HFFc6 (cell line): ENCODE data around the gene SNRPA1. TPM values are rescaled to one million over a fixed set of nuclear protein-coding genes. Genes with fewer than 3 reads are reported as not detected.

ENCODE experiments used
- DNase-seq: peaks from one replicate; pipeline ENCODE4 v3.0.0-alpha.2; 2018
- H3K27ac Mint-ChIP-seq: 2 replicates; pipeline ENCODE4 v1.8.0; 2020; ENCODE audit warnings: mild to moderate bottlenecking, mixed read lengths
- H3K27me3 Mint-ChIP-seq: 2 replicates; pipeline ENCODE4 v1.8.0; 2021; ENCODE audit warnings: mild to moderate bottlenecking, moderate library complexity, mixed read lengths; ENCODE audit not compliant: insufficient read depth
- H3K36me3 Mint-ChIP-seq: 2 replicates; pipeline ENCODE4 v1.8.0; 2021; ENCODE audit warnings: low read depth, mixed read lengths
- H3K4me1 Mint-ChIP-seq: 2 replicates; pipeline ENCODE4 v1.8.0; 2020; ENCODE audit warnings: low read depth, mixed read lengths
- H3K4me3 Mint-ChIP-seq: 2 replicates; pipeline ENCODE4 v1.8.0; 2020; ENCODE audit warnings: mild to moderate bottlenecking, moderate library complexity, mixed read lengths
- H3K9me3 Mint-ChIP-seq: 2 replicates; pipeline ENCODE4 v1.8.0; 2020; ENCODE audit warnings: mild to moderate bottlenecking, mixed read lengths
- total RNA-seq, 6 experiments: library from RNA; stranded (reverse); fragmentation: NEBNext Ultra II Directional; extraction: Animal tissue kit (Norgen Biotek cat#: 25700); gene quantifications; 2 replicates in 1 of 6; 3 replicates in 5 of 6; pipeline ENCODE4 v1.2.3, GENCODE V29; 2021
- TF ChIP-seq, protein P1 (sequence below): fragments of 200-600 bp; sonication (generic); IDR thresholded peaks from 2 replicates; pipeline ENCODE4 v1.5.0; 2021; ENCODE audit warnings: antibody characterized with exemption, mild to moderate bottlenecking

SNRPA1 gene
- total RNA-seq, 6 experiments from 2014 or later, result 54.9 to 78.8 (median 64.5) TPM

DNA sequence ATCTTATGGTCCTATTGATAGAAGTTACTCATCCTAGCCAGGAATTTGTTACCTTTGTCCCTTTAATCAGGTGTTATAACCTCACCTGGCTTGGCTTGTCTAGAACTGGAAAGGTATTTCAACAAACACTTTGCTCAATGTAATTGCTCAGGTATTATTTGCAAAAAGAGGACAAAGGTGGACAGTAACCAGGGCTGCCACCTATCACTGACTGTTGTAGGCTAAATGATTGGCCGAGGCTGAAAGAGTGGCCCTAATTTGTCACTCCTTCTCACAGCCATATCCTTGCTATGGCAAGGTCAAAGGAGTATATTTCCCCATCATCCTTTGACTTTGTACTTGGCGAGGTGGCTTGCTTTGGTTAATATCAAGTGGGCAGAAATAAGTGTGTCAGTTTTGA, 15.0 kb downstream of the SNRPA1 start:
- no peaks in the 10 kb centered on the region; the same call in 1 of the 2 replicates for H3K27me3 Mint-ChIP-seq
- no peak overlapping the region for H3K4me3 Mint-ChIP-seq
- peaks cover 14% of the 10 kb centered on the region for H3K4me1 Mint-ChIP-seq
- H3K27ac Mint-ChIP-seq, result no peak overlapping the region
- no peak for DNase-seq
- TF ChIP-seq, protein P1, sequence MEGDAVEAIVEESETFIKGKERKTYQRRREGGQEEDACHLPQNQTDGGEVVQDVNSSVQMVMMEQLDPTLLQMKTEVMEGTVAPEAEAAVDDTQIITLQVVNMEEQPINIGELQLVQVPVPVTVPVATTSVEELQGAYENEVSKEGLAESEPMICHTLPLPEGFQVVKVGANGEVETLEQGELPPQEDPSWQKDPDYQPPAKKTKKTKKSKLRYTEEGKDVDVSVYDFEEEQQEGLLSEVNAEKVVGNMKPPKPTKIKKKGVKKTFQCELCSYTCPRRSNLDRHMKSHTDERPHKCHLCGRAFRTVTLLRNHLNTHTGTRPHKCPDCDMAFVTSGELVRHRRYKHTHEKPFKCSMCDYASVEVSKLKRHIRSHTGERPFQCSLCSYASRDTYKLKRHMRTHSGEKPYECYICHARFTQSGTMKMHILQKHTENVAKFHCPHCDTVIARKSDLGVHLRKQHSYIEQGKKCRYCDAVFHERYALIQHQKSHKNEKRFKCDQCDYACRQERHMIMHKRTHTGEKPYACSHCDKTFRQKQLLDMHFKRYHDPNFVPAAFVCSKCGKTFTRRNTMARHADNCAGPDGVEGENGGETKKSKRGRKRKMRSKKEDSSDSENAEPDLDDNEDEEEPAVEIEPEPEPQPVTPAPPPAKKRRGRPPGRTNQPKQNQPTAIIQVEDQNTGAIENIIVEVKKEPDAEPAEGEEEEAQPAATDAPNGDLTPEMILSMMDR, result no peak
- peaks cover 33% of the 10 kb centered on the region for H3K36me3 Mint-ChIP-seq
- H3K9me3 Mint-ChIP-seq, result no peaks in the 10 kb centered on the region

DNA sequence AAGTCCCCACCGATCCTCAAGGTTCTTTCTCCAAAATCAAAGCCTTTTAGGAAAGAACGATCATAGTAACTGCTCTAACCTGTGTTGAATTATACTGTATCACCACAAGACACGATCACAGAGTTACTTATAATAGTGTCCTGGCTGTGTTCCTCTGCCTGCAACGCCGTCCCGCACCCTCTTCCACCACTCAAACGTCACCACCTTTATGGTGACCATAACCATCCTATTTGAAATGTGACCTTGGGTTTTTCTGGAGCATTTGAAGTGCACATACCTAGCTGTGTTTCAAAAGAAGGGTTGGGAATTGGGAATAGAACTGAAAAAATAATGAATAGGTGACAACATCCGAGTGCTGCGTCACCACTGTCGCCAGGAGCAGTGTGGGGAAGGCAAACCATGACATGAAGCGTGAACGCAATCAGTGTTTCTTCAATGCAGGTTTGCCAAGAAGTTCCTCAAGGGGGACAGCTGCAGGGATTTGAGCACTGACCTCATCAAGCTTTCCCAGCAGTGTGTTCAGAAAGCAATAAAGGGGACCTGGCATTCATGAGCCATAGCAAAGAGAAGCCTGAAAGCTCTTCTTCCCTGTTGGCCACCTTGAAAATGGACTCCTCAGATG, 17.0 kb downstream of the SNRPA1 start:
- Mint-ChIP-seq H3K4me3 (peak overlapping the region; percentile 98), H3K4me1 (peaks cover 20% of the 10 kb centered on the region), H3K36me3 (peaks cover 47% of the 10 kb centered on the region), H3K27me3 (no peaks in the 10 kb centered on the region; the same call in 1 of the 2 replicates), H3K27ac (peak overlapping the region; percentile 79), H3K9me3 (no peaks in the 10 kb centered on the region)
- TF ChIP-seq, protein P1, result no peak
- DNase-seq, result no peak

DNA sequence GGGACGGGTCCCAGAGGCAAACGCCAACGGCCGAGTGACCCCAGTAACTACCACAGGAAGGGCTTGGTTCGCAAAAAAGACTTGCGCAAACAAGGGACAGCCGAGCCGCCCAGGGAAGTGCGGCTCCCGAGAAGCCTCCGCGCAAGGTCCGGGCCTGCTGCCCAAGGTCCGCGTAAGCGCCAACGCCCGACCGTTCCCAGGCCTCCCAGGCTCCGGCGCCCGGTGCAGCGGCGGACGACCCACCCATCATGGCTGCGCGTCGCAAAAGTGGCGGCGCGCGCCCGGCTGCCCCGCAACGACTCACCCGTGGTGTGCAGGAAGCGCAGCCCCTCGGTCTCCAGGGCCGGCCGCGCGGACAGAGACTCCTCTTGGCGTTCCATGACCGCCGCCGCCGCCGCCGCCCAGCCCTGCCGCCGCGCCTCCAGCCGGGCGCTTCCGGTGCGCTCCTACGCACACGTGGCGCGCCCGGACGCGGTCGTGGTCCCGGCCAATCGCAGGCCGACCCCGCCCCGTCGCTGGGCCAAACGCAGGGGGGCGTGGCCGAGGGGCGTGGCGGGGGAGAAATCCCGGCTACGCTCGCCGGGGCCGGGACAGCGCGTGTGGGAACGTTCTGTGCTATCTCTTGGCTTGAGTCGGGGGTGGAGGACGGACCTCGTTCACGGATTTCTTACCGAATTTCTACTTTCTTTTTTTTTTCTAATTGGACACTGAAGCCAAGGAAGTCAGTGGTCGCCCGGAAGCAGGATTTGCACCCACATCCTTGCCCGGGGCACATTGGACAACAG, 17.8 kb downstream of the SNRPA1 start, which contains the start of gene SELENOS:
Gene SELENOS (minus strand): TSS at position 448 of the 785 bp plus-strand sequence. CDS start 68 bp downstream, at position 380.
- Mint-ChIP-seq H3K36me3 (peaks cover 46% of the 10 kb centered on the region), H3K27me3 (no peaks in the 10 kb centered on the region; the same call in 1 of the 2 replicates), H3K4me3 (peak within 1 kb of the TSS; percentile 98), H3K9me3 (no peaks in the 10 kb centered on the region), H3K27ac (peak within 1 kb of the TSS; percentile 96), H3K4me1 (peaks cover 20% of the 10 kb centered on the region)
- TF ChIP-seq, protein P1, result no peak
- peak; percentile 72 for DNase-seq

DNA sequence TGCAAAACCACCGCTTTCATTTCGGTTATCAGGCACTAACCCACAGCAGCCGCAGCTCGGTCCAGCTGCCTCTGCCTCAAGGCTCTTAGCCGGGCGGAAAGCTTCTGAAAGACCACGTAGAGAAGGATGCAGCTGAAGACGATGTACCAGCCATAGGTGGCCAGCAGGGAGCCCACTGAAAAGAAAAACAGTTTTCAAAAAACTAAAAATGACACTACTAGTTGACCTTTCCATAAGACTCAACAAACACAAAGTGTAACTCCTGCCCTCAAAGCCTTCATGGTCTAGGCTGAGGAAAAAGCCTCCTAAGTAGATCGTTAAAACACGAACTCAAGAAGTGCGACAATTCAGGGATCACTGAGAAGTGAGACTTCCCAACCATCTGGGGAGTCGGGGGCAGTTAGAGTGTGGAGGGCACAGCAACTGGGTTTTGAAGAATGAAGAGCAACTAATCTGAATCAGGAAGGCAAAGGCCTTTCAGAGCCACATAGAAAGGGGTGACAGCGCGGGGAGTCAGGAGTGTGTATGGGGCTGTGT, 18.5 kb downstream of the SNRPA1 start:
- no peaks in the 10 kb centered on the region; the same call in 1 of the 2 replicates for H3K27me3 Mint-ChIP-seq
- H3K27ac Mint-ChIP-seq, result peak overlapping the region; percentile 96
- DNase-seq, result no peak
- H3K4me1 Mint-ChIP-seq, result peaks cover 20% of the 10 kb centered on the region
- TF ChIP-seq, protein P1, result peak; percentile 73
- no peaks in the 10 kb centered on the region for H3K9me3 Mint-ChIP-seq
- H3K4me3 Mint-ChIP-seq, result peak overlapping the region; percentile 98
- peaks cover 50% of the 10 kb centered on the region for H3K36me3 Mint-ChIP-seq

DNA sequence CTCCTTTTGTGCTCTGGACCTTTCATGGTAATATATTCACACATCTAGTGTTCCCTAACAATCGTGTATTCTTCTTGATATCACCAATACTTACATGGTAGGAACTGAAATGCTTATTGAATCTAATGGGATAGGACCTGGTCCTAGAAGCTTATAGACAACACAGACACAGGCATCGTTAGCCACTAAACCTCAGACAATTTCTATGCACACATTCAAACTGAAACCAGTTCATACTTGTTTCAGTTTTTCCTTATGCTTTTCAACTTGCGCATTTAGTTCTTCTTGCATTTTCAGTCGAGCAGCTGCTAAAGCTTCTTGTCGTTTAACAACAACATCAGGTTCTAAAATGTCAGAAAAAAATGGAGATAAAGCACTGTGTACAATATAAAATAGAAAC, 20.0 kb downstream of the SNRPA1 start:
- H3K4me3 Mint-ChIP-seq, result no peak overlapping the region
- no peak for DNase-seq
- H3K4me1 Mint-ChIP-seq, result peaks cover 20% of the 10 kb centered on the region
- no peak overlapping the region for H3K27ac Mint-ChIP-seq
- H3K36me3 Mint-ChIP-seq, result peaks cover 55% of the 10 kb centered on the region
- no peaks in the 10 kb centered on the region; the same call in 1 of the 2 replicates for H3K27me3 Mint-ChIP-seq
- TF ChIP-seq, protein P1, result no peak
- H3K9me3 Mint-ChIP-seq, result no peaks in the 10 kb centered on the region
